ENCODE measurements around the gene ERBB4.

DNA sequence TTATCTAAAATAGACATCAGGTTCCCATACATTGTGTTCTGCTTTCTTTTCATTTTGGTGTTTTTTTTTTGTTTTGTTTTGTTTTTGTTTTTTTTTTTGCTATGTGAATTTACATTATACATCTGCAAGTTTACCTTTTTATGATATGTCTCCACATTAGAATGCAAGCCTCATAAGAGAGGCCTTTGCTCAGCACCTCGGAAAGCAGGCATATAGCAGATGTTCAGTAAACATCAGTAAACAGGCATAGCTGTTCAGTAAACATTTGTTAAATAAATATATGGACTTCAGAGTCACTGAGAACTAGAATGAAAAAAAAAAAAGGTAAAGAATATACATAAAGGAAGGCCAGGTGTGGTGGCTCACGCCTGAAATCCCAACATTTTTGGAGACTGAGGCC lies 405.3 kb downstream of the ERBB4 start:
- no peak for TF ChIP-seq POLR2A (IDR thresholded peaks at IDR 0.05)
- no peak for TF ChIP-seq CTCF (IDR thresholded peaks at IDR 0.05 in 4 of 5, conservative IDR thresholded peaks at IDR 0.05 in 1 of 5)

Measured in gastrocnemius medialis (tissue), 4 donors.